Hepatocyte (in vitro differentiated cells): ENCODE results near the gene COX5B. TPM values are rescaled to one million over a fixed set of nuclear protein-coding genes. Genes with fewer than 3 reads are reported as not detected.

Experiments
- DNase-seq: peaks from one replicate; pipeline ENCODE4 v3.0.0-alpha.2; 2016; ENCODE audit warnings: low spot score
- H2AFZ ChIP-seq: fragments of 200-600 bp; sonication (generic); 2 replicates; pipeline ENCODE4 v1.6.0; 2016; ENCODE audit warnings: antibody characterized with exemption, mild to moderate bottlenecking
- H3K27ac ChIP-seq: fragments of 200-600 bp; sonication (generic); 2 replicates; pipeline ENCODE4 v1.5.1; 2016; ENCODE audit warnings: mild to moderate bottlenecking
- H3K27me3 ChIP-seq: fragments of 200-600 bp; sonication (generic); 2 replicates; pipeline ENCODE4 v1.6.1; 2016
- H3K36me3 ChIP-seq: fragments of 200-600 bp; sonication (generic); replicated peaks from 2 replicates; pipeline ENCODE4 v1.5.1; 2016; ENCODE audit warnings: low read depth; ENCODE audit not compliant: insufficient read depth
- H3K4me1 ChIP-seq: fragments of 200-600 bp; sonication (generic); 2 replicates; pipeline ENCODE4 v1.5.1; 2016; ENCODE audit warnings: mild to moderate bottlenecking, moderate library complexity; ENCODE audit not compliant: insufficient read depth
- H3K4me2 ChIP-seq: fragments of 200-600 bp; sonication (generic); 2 replicates; pipeline ENCODE4 v1.6.0; 2016
- H3K4me3 ChIP-seq: fragments of 200-600 bp; sonication (generic); 2 replicates; pipeline ENCODE4 v1.5.1; 2016; ENCODE audit warnings: mild to moderate bottlenecking
- H3K79me2 ChIP-seq: fragments of 200-600 bp; sonication (generic); 2 replicates; pipeline ENCODE4 v1.6.0; 2017; ENCODE audit warnings: mild to moderate bottlenecking
- H3K9me2 ChIP-seq: fragments of 200-600 bp; sonication (generic); replicated peaks from 2 replicates; pipeline ENCODE4 v1.6.0; 2017; ENCODE audit warnings: mild to moderate bottlenecking; ENCODE audit not compliant: insufficient read depth
- H3K9me3 ChIP-seq: fragments of 200-600 bp; sonication (generic); 2 replicates; pipeline ENCODE4 v1.5.1; 2016; ENCODE audit warnings: low read depth, mild to moderate bottlenecking
- H4K20me1 ChIP-seq: fragments of 200-600 bp; sonication (generic); 2 replicates; pipeline ENCODE4 v1.6.0; 2016; ENCODE audit warnings: mild to moderate bottlenecking; ENCODE audit not compliant: insufficient read depth, poor library complexity, severe bottlenecking
- CTCF ChIP-seq: fragments of 200-600 bp; sonication (generic); IDR thresholded peaks from 2 replicates; pipeline ENCODE4 v1.5.1; 2016; ENCODE audit warnings: antibody characterized with exemption, mild to moderate bottlenecking; ENCODE audit not compliant: poor library complexity
- EZH2 ChIP-seq: fragments of 200-600 bp; sonication (generic); IDR thresholded peaks from 2 replicates; pipeline ENCODE4 v1.6.1; 2016; ENCODE audit warnings: antibody characterized with exemption, mild to moderate bottlenecking, borderline replicate concordance
- EZH2phosphoT487 ChIP-seq: fragments of 200-600 bp; sonication (generic); IDR thresholded peaks from one replicate; pipeline ENCODE4 v1.6.1; 2018; ENCODE audit warnings: antibody characterized with exemption, mild to moderate bottlenecking, low read depth, moderate library complexity; ENCODE audit not compliant: unreplicated experiment, severe bottlenecking
- WGBS: methylation state at CpG from one replicate; pipeline ENCODE4 v1.1.6; 2016; ENCODE audit warnings: low lambda C conversion rate; ENCODE audit errors: missing lambda C conversion rate; 5-methylcytosine and 5-hydroxymethylcytosine counted together
- polyA plus RNA-seq: library from polyadenylated mRNA; unstranded; fragments of >200 nt; fragmentation: Nextera tagmentation; extraction: Ambion mirVana; gene quantifications from 2 replicates; pipeline ENCODE4 v1.2.1, GENCODE V29; 2016
- total RNA-seq: library from RNA; depleted of rRNA; stranded (reverse); fragments of >200 nt; gene quantifications from 2 replicates; pipeline ENCODE4 v1.2.3, GENCODE V29; 2014

The COX5B gene
- total and polyA plus RNA-seq, 2 experiments from 2014 or later = 210 to 495 TPM

- Histone ChIP-seq H4K20me1 (no peaks in the 10 kb centered on the region), H3K4me2 (peak overlapping the region; percentile 83), H3K36me3 (peaks cover 6% of the 10 kb centered on the region), H3K27me3 (no peaks in the 10 kb centered on the region), H3K4me1 (peaks cover 5% of the 10 kb centered on the region), H3K9me3 (no peaks in the 10 kb centered on the region), H2AFZ (no peak overlapping the region), H3K9me2 (no peaks in the 10 kb centered on the region), H3K79me2 (peaks cover 15% of the 10 kb centered on the region), H3K4me3 (no peak overlapping the region), H3K27ac (peak overlapping the region; percentile 93)
- WGBS = 97% methylated on average over 4 of the region's 4 CpGs
- no peak for TF ChIP-seq CTCF
- TF ChIP-seq EZH2phosphoT487 = no peak
- no peak for TF ChIP-seq EZH2
- DNase-seq = no peak
These were observed 1.7 kb upstream of the COX5B start for GRCh38 chr2:97644023-97644717.

GRCh38 chr2:97645112-97645694 is 659 bp upstream of the COX5B start:
- no peaks in the 10 kb centered on the region for H3K9me3 ChIP-seq
- peak overlapping the region; percentile 93 for H3K27ac ChIP-seq
- DNase-seq = no peak
- no peaks in the 10 kb centered on the region for H4K20me1 ChIP-seq
- H2AFZ ChIP-seq = peak overlapping the region; percentile 94
- H3K4me1 ChIP-seq = peaks cover 5% of the 10 kb centered on the region
- peak overlapping the region; percentile 23 for H3K4me3 ChIP-seq
- no peaks in the 10 kb centered on the region for H3K9me2 ChIP-seq
- H3K36me3 ChIP-seq = peaks cover 6% of the 10 kb centered on the region
- WGBS = 14% methylated on average over 19 of the region's 19 CpGs
- peak overlapping the region; percentile 83 for H3K4me2 ChIP-seq
- TF ChIP-seq CTCF (no peak), EZH2 (no peak), EZH2phosphoT487 (no peak)
- no peaks in the 10 kb centered on the region for H3K27me3 ChIP-seq
- peaks cover 15% of the 10 kb centered on the region for H3K79me2 ChIP-seq

- Histone ChIP-seq H3K4me2 (peak overlapping the region; percentile 96), H3K4me1 (peaks cover 5% of the 10 kb centered on the region), H3K9me2 (no peaks in the 10 kb centered on the region), H4K20me1 (no peaks in the 10 kb centered on the region), H2AFZ (no peak overlapping the region), H3K79me2 (peaks cover 15% of the 10 kb centered on the region), H3K27me3 (no peaks in the 10 kb centered on the region), H3K36me3 (peaks cover 6% of the 10 kb centered on the region), H3K27ac (no peak overlapping the region), H3K9me3 (no peaks in the 10 kb centered on the region), H3K4me3 (peak overlapping the region; percentile 77)
- TF ChIP-seq CTCF (no peak), EZH2phosphoT487 (no peak), EZH2 (no peak)
- 97% methylated on average over 4 of the region's 4 CpGs for WGBS
- DNase-seq = no peak
These were observed 1.1 kb downstream of the COX5B start for GRCh38 chr2:97646977-97647376.
